ENCODE data around the gene CPT1C. TPM values are rescaled to one million over a fixed set of nuclear protein-coding genes. Genes with fewer than 3 reads are reported as not detected.
A peak's percentile ranks its signal among the peaks of the same experiment; 100 is the strongest.

CPT1C gene
- total RNA-seq, 3 donors from 2014 or later (not counting 1 experiment from before 2014, with no cell fraction given), result 0.34 to 0.78 (median 0.73) TPM

DNA sequence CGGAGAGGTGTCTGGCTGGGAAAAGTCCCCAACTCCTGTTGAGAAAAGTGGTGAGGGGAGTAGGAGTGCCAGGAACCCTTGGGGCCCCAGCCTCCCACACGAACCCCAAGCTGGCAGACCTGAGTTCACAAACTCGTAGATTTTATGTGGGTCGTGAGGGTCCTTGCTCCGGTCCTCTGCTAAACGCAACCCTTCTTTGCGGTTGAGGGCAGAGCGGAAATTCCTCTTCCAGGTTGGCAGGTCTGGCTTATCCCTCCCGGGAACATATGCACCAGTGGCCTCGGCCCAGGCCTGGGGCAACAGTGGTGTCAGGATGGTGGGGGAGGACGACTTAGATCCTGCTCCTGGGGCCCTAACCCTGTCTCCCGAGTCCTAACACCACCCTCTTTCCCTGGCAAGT, 27.7 kb upstream of the CPT1C start:
- Mint-ChIP-seq H3K9me3 (no peaks in the 10 kb centered on the region), H3K27ac (peak overlapping the region; percentile 96 to 99), H3K4me1 (peaks cover 33 to 50% of the 10 kb centered on the region in 2 donors), H3K4me3 (peak overlapping the region; percentile 52), H3K27me3 (ENCODE audit: low read depth in 2 of 2) (no peaks in the 10 kb centered on the region), H3K36me3 (no peaks in the 10 kb centered on the region)
- Histone ChIP-seq H3K4me1 (ENCODE audit: control insufficient read depth, insufficient read depth, low read length) (peaks cover 34% of the 10 kb centered on the region), H3K27me3 (ENCODE audit: control insufficient read depth, insufficient read depth, low read length) (no peaks in the 10 kb centered on the region), H3K9me3 (ENCODE audit: control insufficient read depth, insufficient read depth, low read length) (no peaks in the 10 kb centered on the region), H3K4me3 (ENCODE audit: low read length) (no peak overlapping the region), H3K36me3 (ENCODE audit: control insufficient read depth, insufficient read depth, low read length) (peaks cover 41% of the 10 kb centered on the region), H3K27ac (ENCODE audit: low read length) (peak overlapping the region; percentile 73)
- TF ChIP-seq, protein P1, sequence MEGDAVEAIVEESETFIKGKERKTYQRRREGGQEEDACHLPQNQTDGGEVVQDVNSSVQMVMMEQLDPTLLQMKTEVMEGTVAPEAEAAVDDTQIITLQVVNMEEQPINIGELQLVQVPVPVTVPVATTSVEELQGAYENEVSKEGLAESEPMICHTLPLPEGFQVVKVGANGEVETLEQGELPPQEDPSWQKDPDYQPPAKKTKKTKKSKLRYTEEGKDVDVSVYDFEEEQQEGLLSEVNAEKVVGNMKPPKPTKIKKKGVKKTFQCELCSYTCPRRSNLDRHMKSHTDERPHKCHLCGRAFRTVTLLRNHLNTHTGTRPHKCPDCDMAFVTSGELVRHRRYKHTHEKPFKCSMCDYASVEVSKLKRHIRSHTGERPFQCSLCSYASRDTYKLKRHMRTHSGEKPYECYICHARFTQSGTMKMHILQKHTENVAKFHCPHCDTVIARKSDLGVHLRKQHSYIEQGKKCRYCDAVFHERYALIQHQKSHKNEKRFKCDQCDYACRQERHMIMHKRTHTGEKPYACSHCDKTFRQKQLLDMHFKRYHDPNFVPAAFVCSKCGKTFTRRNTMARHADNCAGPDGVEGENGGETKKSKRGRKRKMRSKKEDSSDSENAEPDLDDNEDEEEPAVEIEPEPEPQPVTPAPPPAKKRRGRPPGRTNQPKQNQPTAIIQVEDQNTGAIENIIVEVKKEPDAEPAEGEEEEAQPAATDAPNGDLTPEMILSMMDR (IDR thresholded peaks at IDR 0.05), result no peak
- no peak for ATAC-seq
- intact Hi-C loops (cut with micrococcal nuclease), result no loop called here
- no peak for DNase-seq
- 97% methylated on average over 12 of the region's 12 CpGs for WGBS (ENCODE audit: insufficient coverage)

DNA sequence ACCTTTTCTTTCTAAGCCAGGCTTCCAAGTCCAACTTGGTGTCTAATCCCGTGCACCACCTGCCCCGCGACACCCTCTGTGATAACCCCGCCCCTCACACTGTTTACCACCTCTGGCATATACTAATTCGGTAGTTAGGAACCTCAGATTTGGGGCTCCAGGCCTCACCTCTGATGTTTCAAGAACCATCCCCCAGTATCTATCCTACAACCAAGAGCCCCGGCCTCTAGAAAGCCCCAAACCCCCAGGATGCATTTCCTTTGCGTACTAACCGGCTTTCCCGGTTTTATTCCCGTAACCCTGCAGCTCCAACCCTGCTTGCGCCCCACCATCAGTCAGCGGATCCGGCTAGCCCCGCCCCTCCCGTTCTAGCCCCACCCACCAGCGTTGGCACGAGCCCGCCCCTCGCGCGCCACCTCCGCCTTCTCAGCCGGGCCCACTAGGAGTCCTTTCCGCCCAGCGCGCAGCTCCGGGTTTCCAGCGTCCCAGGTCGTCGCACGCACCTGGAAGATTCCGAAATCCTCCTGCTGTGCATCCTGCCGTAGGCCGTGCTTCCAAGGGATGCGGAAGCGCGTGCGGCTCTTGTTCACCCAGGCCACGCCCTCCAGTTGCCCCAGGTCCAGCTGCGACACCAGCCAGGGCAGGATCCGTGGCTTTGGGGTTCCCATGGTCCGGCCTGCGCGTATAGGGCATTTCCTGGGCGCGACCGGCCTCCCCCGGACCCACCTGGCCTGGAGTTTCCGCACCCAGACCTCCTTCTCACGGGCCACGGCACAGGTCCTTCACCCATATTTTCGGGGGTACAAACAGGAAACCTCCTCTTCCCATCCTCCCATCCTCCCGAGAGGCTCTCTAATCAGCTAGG, 26.5 kb upstream of the CPT1C start:
- peak; percentile 85 to 94 for DNase-seq
- peak overlapping the region; percentile 91 for H3K4me3 ChIP-seq (ENCODE audit: low read length)
- peak overlapping the region; percentile 99 for H3K4me3 Mint-ChIP-seq
- H3K4me1 Mint-ChIP-seq, result peaks cover 33 to 50% of the 10 kb centered on the region in 2 donors
- no peaks in the 10 kb centered on the region for H3K9me3 Mint-ChIP-seq
- under 1% methylated on average over 53 of the region's 53 CpGs for WGBS (ENCODE audit: insufficient coverage)
- peak overlapping the region; percentile 96 to 99 for H3K27ac Mint-ChIP-seq
- intact Hi-C loops (cut with micrococcal nuclease), result loop anchor here (1.0 to 2.0 kb wide), 3 partner anchors 12 to 22 kb away; partner anchors contain the start of gene SCAF1
- no peaks in the 10 kb centered on the region for H3K27me3 Mint-ChIP-seq (ENCODE audit: low read depth in 2 of 2)
- peaks cover 34% of the 10 kb centered on the region for H3K4me1 ChIP-seq (ENCODE audit: control insufficient read depth, insufficient read depth, low read length)
- peaks cover 29% of the 10 kb centered on the region for H3K36me3 ChIP-seq (ENCODE audit: control insufficient read depth, insufficient read depth, low read length)
- TF ChIP-seq, protein P1 (IDR thresholded peaks at IDR 0.05), result no peak
- ATAC-seq, result peak; percentile 71 to 86 (median 74)
- no peaks in the 10 kb centered on the region for H3K9me3 ChIP-seq (ENCODE audit: control insufficient read depth, insufficient read depth, low read length)
- H3K36me3 Mint-ChIP-seq, result no peaks in the 10 kb centered on the region
- peak overlapping the region; percentile 73 for H3K27ac ChIP-seq (ENCODE audit: low read length)
- H3K27me3 ChIP-seq (ENCODE audit: control insufficient read depth, insufficient read depth, low read length), result no peaks in the 10 kb centered on the region

DNA sequence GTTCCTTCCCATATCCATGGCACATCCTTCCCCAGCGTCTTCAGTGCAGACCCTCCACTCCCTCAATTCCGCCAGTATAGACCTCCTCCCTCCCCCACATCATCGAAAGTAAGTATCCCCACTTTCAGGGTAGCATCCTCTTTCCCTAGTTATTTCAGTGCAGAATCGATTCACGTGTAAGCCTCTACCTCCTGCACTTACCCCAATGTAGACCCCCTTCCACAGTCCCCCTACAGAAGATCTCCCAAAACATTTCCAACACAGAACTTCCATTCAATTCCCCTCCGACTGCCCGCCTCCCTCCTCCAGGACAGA, 25.9 kb upstream of the CPT1C start:
- peaks cover 33 to 50% of the 10 kb centered on the region in 2 donors for H3K4me1 Mint-ChIP-seq
- no peaks in the 10 kb centered on the region for H3K27me3 ChIP-seq (ENCODE audit: control insufficient read depth, insufficient read depth, low read length)
- ATAC-seq (no peak), DNase-seq (no peak)
- WGBS (ENCODE audit: insufficient coverage), result under 1% methylated on average over 7 of the region's 7 CpGs
- peak overlapping the region; percentile 91 for H3K4me3 ChIP-seq (ENCODE audit: low read length)
- H3K27ac ChIP-seq (ENCODE audit: low read length), result peak overlapping the region; percentile 73
- no peaks in the 10 kb centered on the region for H3K9me3 Mint-ChIP-seq
- peaks cover 34% of the 10 kb centered on the region for H3K4me1 ChIP-seq (ENCODE audit: control insufficient read depth, insufficient read depth, low read length)
- H3K36me3 ChIP-seq (ENCODE audit: control insufficient read depth, insufficient read depth, low read length), result peaks cover 25% of the 10 kb centered on the region
- H3K27me3 Mint-ChIP-seq (ENCODE audit: low read depth in 2 of 2), result no peaks in the 10 kb centered on the region
- H3K4me3 Mint-ChIP-seq, result peak overlapping the region; percentile 99
- intact Hi-C loops (cut with micrococcal nuclease), result loop anchor here (1.0 to 2.0 kb wide), 2 partner anchors 11 to 16 kb away; no protein-coding TSS in a partner anchor
- H3K9me3 ChIP-seq (ENCODE audit: control insufficient read depth, insufficient read depth, low read length), result no peaks in the 10 kb centered on the region
- TF ChIP-seq, protein P1 (IDR thresholded peaks at IDR 0.05), result no peak
- H3K27ac Mint-ChIP-seq, result peak overlapping the region; percentile 96 to 99
- H3K36me3 Mint-ChIP-seq, result no peaks in the 10 kb centered on the region

All from natural killer cell (primary cell).